ENCODE measurements around the gene NUTM2B.
"Not testable (repeated sequence)": the region's sequence is repeated elsewhere in the genome, so short reads cannot be mapped to it uniquely, and the experiment has no call there.

GRCh38 chr10:79700381-79700944 is 2.6 kb upstream of the NUTM2B start:
- TF ChIP-seq CTCF (IDR thresholded peaks at IDR 0.05; ENCODE audit: low read depth, low read length); EZH2phosphoT487 (IDR thresholded peaks at IDR 0.05; ENCODE audit: low read depth): not testable (repeated sequence)
